Prostate gland (tissue), 2 donors: ENCODE results near the gene PRDM16.

Source experiments
- CTCF ChIP-seq, 4 experiments: fragments of 200-600 bp in 2 of 4; fragments of 450-650 bp in 2 of 4; sonication (generic) in 2 of 4; IDR thresholded peaks; 1 replicate in 3 of 4; 2 replicates in 1 of 4; pipeline ENCODE4 v1.5.1; 2016 to 2019; ENCODE audit warnings: antibody characterized with exemption in 4 of 4, mild to moderate bottlenecking in 2 of 4, moderate library complexity in 2 of 4
- POLR2A ChIP-seq: fragments of 450-650 bp; IDR thresholded peaks from one replicate; pipeline ENCODE4 v1.6.1; 2016; ENCODE audit warnings: antibody characterized with exemption, mild to moderate bottlenecking
- POLR2AphosphoS5 ChIP-seq: sonication (generic); formaldehyde crosslinking; IDR thresholded peaks from one replicate; pipeline ENCODE4 v1.6.1; 2017; ENCODE audit warnings: antibody characterized with exemption

- TF ChIP-seq CTCF (IDR thresholded peaks at IDR 0.05): no peak
- TF ChIP-seq POLR2A: no peak
- TF ChIP-seq POLR2AphosphoS5: no peak
Observed at GRCh38 chr1:3430406-3430805, 361.4 kb downstream of the PRDM16 start.
